ENCODE data around the gene TTC39A. TPM values are rescaled to one million over a fixed set of nuclear protein-coding genes. Genes with fewer than 3 reads are reported as not detected.

The TTC39A gene
- total RNA-seq, 4 donors from 2014 or later, result 0.40 to 9.6 (median 0.70) TPM

- Histone ChIP-seq H3K9me3 (no peaks in the 10 kb centered on the region), H3K36me3 (no peaks in the 10 kb centered on the region), H3K27ac (no peak overlapping the region), H3K4me1 (peaks cover 0 to 19% (median 7%) of the 10 kb centered on the region in 3 donors), H3K4me3 (no peak overlapping the region), H3K27me3 (peaks cover 29% of the 10 kb centered on the region)
- no peak for ATAC-seq
- 33 to 38% methylated on average over 2 to 3 of the region's 7 CpGs for WGBS, 2 donors (ENCODE audit: low coverage in 1 of 2)
- TF ChIP-seq POLR2A (IDR thresholded peaks at IDR 0.05) (no peak), POLR2AphosphoS5 (IDR thresholded peaks at IDR 0.05) (no peak), EP300 (IDR thresholded peaks at IDR 0.05) (no peak), CTCF (IDR thresholded peaks at IDR 0.05) (no peak)
Observed at GRCh38 chr1:51331206-51332100, 1.1 kb upstream of the TTC39A start.

DNA sequence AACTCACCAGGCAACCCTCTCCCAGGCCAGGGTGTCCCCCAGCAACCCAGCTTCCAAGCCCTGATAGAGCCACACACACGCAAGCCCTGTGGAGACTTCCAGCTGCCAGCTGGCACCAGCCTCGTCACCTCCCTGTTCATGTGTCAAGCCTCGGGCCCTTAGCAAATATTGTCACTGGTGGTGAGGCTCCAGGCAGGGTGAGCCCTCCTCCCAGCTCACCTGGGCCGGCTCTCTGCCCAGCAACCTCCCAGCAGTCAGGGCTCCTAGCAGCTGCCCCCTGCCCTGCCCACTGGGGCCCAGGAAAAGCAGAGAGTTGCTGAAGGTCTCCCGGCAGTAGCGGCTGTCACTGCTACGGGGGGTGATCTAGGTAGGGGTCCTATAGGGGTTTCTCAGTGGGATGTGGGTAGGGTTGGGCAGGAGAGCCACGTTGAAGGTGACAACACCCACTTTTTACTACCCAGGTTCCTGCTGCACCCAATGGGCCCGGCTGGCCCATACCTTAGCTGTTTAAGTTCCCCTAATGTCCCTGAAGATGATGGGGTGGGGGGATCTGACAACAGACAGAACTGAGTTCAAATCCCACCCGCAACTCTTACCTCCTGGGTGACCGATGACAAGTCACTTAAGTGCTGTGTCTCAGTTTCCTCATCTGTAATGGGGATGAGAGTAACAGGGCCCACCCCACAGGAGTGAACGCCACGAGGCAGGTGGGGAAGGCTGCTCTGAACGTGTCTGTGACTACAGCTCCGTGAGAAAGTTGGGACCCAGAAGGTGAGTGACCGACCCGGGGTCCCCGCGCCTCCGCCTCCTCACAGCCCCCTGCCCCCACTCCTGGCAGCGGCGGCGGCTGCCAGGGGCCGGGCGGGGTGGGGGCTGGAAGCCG, 678 bp downstream of the TTC39A start:
- H3K36me3 ChIP-seq, result no peaks in the 10 kb centered on the region
- peak overlapping the region in 1 of 2 donors; percentile 52 for H3K4me3 ChIP-seq
- H3K4me1 ChIP-seq, result peaks cover 0 to 19% (median 7%) of the 10 kb centered on the region in 3 donors
- H3K27ac ChIP-seq, result no peak overlapping the region
- TF ChIP-seq POLR2AphosphoS5 (IDR thresholded peaks at IDR 0.05) (no peak), POLR2A (IDR thresholded peaks at IDR 0.05) (no peak), EP300 (IDR thresholded peaks at IDR 0.05) (no peak), CTCF (IDR thresholded peaks at IDR 0.05) (no peak)
- ATAC-seq, result no peak
- H3K9me3 ChIP-seq, result no peaks in the 10 kb centered on the region
- no CpG with 5 or more reads among the region's 26 CpGs for WGBS, 2 donors (ENCODE audit: low coverage in 1 of 2)
- peaks cover 29% of the 10 kb centered on the region for H3K27me3 ChIP-seq

GRCh38 chr1:51328926-51329325, 1.4 kb downstream of the TTC39A start:
- ATAC-seq, result no peak
- no peak overlapping the region for H3K4me3 ChIP-seq
- peaks cover 0 to 19% (median 7%) of the 10 kb centered on the region in 3 donors for H3K4me1 ChIP-seq
- H3K27me3 ChIP-seq, result peaks cover 29% of the 10 kb centered on the region
- H3K27ac ChIP-seq, result no peak overlapping the region
- WGBS, 2 donors (ENCODE audit: low coverage in 1 of 2), result 85 to 94% methylated on average over 3 of the region's 4 CpGs
- TF ChIP-seq CTCF (IDR thresholded peaks at IDR 0.05), result no peak
- TF ChIP-seq POLR2AphosphoS5 (IDR thresholded peaks at IDR 0.05), result no peak
- TF ChIP-seq EP300 (IDR thresholded peaks at IDR 0.05), result no peak
- TF ChIP-seq POLR2A (IDR thresholded peaks at IDR 0.05), result no peak
- no peaks in the 10 kb centered on the region for H3K9me3 ChIP-seq
- no peaks in the 10 kb centered on the region for H3K36me3 ChIP-seq

- Histone ChIP-seq H3K36me3 (no peaks in the 10 kb centered on the region), H3K4me3 (no peak overlapping the region), H3K4me1 (peaks cover 0 to 19% (median 7%) of the 10 kb centered on the region in 3 donors), H3K9me3 (no peaks in the 10 kb centered on the region), H3K27ac (no peak overlapping the region), H3K27me3 (peaks cover 29% of the 10 kb centered on the region)
- ATAC-seq, result no peak
- WGBS, 2 donors (ENCODE audit: low coverage in 1 of 2), result 82 to 92% methylated on average over 2 to 3 of the region's 3 CpGs
- TF ChIP-seq CTCF (IDR thresholded peaks at IDR 0.05) (no peak), EP300 (IDR thresholded peaks at IDR 0.05) (no peak), POLR2AphosphoS5 (IDR thresholded peaks at IDR 0.05) (no peak), POLR2A (IDR thresholded peaks at IDR 0.05) (no peak)
Observed at GRCh38 chr1:51328279-51328678, 2.1 kb downstream of the TTC39A start.

All from gastroesophageal sphincter (tissue), 4 donors.